Right ventricle myocardium inferior (tissue), 1 donor: ENCODE measurements around the gene PCIF1. TPM values are rescaled to one million over a fixed set of nuclear protein-coding genes. Genes with fewer than 3 reads are reported as not detected.
"Not testable (repeated sequence)": the region's sequence is repeated elsewhere in the genome, so short reads cannot be mapped to it uniquely, and the experiment has no call there.

Experiments
- ATAC-seq: fragments of 200-7000 bp; cut with Tn5 transposase; one replicate; pipeline ENCODE4 v1.9.1; 2020; ENCODE audit warnings: mild to moderate bottlenecking, moderate library complexity
- DNase-seq: peaks from one replicate; pipeline ENCODE4 v3.0.0; 2021; ENCODE audit errors: missing footprints
- intact Hi-C: fragments of 100-400 bp; cut with DNase I; formaldehyde crosslinking; loops from one replicate; pipeline ENCODE4 v1.11.0; 2022
- total RNA-seq: library from RNA; stranded (reverse); fragmentation: NEBNext Ultra II Directional; extraction: Animal tissue kit (Norgen Biotek cat#: 25700); gene quantifications from one replicate; pipeline ENCODE4 v1.2.1, GENCODE V29; 2021
- donor health status: DM: no; HTN: yes; CAD: no; lungs with severe emphysema.

Gene PCIF1
- total RNA-seq, 1 donor from 2014 or later = 22.5 TPM

- intact Hi-C loops = no loop called here
- DNase-seq = peak; percentile 89
- peak; percentile 81 for ATAC-seq
Observed at GRCh38 chr20:45919542-45920399, 14.7 kb upstream of the PCIF1 start.

- intact Hi-C loops = no loop called here
- DNase-seq = no peak
Observed at GRCh38 chr20:45920462-45921336, 13.8 kb upstream of the PCIF1 start.

GRCh38 chr20:45921337-45922189 lies 12.9 kb upstream of the PCIF1 start:
- ATAC-seq (no peak), DNase-seq (no peak)
- intact Hi-C loops = no loop called here

More at GRCh38 chr20:45920462-45921336, 13.8 kb upstream of the PCIF1 start:
- no peak for ATAC-seq

- ATAC-seq (peak; percentile 61), DNase-seq (no peak)
- intact Hi-C loops = no loop called here
Observed at GRCh38 chr20:45924391-45925261, 9.9 kb upstream of the PCIF1 start.

- ATAC-seq = no peak
- intact Hi-C loops = no loop called here
- DNase-seq = no peak
Observed at GRCh38 chr20:45925821-45926506, 8.5 kb upstream of the PCIF1 start.

GRCh38 chr20:45926731-45927070 lies 7.8 kb upstream of the PCIF1 start:
- no peak for DNase-seq
- no peak for ATAC-seq
- intact Hi-C loops = no loop called here

- no peak for ATAC-seq
- intact Hi-C loops = no loop called here
Observed at GRCh38 chr20:45927071-45927878, 7.2 kb upstream of the PCIF1 start.

GRCh38 chr20:45931680-45932079 lies 2.8 kb upstream of the PCIF1 start:
- DNase-seq, ATAC-seq, intact Hi-C loops: not testable (repeated sequence)

More at GRCh38 chr20:45927071-45927878, 7.2 kb upstream of the PCIF1 start:
- DNase-seq = no peak

- intact Hi-C loops = loop anchor here (2.0 kb wide), 3 partner anchors 23 to 99 kb away; partner anchors contain the start of gene ZNF335
- DNase-seq = peak; percentile 87
- peak; percentile 33 for ATAC-seq
Observed at GRCh38 chr20:45933266-45934045, 1.0 kb upstream of the PCIF1 start.

- ATAC-seq (peak; percentile 46), DNase-seq (peak; percentile 90)
- intact Hi-C loops = loop anchor here (2.0 kb wide), 3 partner anchors 23 to 99 kb away; partner anchors contain the start of gene ZNF335
Observed at GRCh38 chr20:45934046-45934585, 367 bp upstream of the PCIF1 start.

GRCh38 chr20:45935416-45936046 lies 1.0 kb downstream of the PCIF1 start:
- ATAC-seq (peak; percentile 30), DNase-seq (no peak)
- intact Hi-C loops = loop anchor here (1.0 to 2.0 kb wide), 4 partner anchors 25 to 101 kb away; partner anchors contain the start of gene ZNF335

GRCh38 chr20:45937765-45938164 lies 3.3 kb downstream of the PCIF1 start:
- no peak for ATAC-seq
- DNase-seq = no peak
- intact Hi-C loops = no loop called here

- intact Hi-C loops = no loop called here
- DNase-seq = no peak
Observed at GRCh38 chr20:45938727-45939438, 4.4 kb downstream of the PCIF1 start.

GRCh38 chr20:45940053-45940452 lies 5.6 kb downstream of the PCIF1 start:
- ATAC-seq (no peak), DNase-seq (no peak)
- intact Hi-C loops = no loop called here

More at GRCh38 chr20:45938727-45939438, 4.4 kb downstream of the PCIF1 start:
- no peak for ATAC-seq
